Activated naive CD4-positive, alpha-beta T cell treated with anti-CD3 and anti-CD28 coated beads, Interleukin-2, amount 50 U/mL, for 16 hours (primary cell): ENCODE measurements around the gene F10.
"Not testable (repeated sequence)": the region's sequence is repeated elsewhere in the genome, so short reads cannot be mapped to it uniquely, and the experiment has no call there.

Experiments
- DNase-seq: peaks from one replicate; pipeline ENCODE4 v3.0.0-alpha.2; 2020

The F10 gene

GRCh38 chr13:113155982-113156655, 33.5 kb downstream of the F10 start:
- no peak for DNase-seq

- DNase-seq: no peak
Measured at GRCh38 chr13:113157206-113157928, 34.8 kb downstream of the F10 start.

- DNase-seq: no peak
Measured at GRCh38 chr13:113157929-113158747, 35.5 kb downstream of the F10 start, which contains the start of gene PROZ. TSS of gene PROZ (plus strand) at chr13:113158648. CDS start at chr13:113158661, 13 bp downstream.

DNA sequence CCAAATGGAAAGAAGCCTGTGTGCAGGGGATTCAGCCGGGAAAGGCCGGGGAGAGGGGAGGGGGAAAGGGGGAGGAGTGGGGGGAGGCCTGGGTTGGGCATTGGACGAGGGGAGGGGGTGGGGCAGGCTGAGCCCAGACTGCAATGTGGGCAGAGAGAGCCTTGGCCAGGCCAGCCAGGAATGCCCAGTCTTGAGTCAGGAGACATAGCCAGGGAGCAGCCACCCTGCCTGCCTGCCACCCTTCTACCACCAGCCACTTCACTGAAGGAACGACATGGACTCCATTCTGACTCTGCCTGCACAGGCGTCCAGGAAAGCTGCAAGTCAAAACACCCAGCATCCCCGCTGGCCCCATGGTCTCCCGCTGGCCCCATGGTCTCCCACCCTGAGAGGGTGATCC, 36.3 kb downstream of the F10 start:
- no peak for DNase-seq

DNA sequence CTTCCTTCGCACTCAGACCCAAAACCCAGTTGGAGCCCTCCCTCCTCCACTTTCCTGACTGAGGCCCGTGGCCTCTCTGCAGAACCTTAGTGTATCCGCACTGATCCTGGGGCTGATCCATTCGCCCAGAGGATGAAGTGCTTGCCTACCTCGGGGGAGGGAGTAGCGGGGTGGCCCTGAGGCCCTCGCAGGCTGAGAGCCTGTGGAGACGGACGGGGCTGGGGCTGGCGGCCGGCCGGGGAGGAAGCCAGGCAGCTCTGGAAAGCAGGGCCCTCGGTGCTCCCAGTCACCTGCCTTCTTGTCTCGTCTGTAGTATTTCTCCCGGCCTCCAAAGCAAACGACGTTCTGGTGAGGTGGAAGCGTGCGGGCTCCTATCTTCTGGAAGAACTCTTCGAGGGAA, 37.1 kb downstream of the F10 start:
- DNase-seq: no peak

DNA sequence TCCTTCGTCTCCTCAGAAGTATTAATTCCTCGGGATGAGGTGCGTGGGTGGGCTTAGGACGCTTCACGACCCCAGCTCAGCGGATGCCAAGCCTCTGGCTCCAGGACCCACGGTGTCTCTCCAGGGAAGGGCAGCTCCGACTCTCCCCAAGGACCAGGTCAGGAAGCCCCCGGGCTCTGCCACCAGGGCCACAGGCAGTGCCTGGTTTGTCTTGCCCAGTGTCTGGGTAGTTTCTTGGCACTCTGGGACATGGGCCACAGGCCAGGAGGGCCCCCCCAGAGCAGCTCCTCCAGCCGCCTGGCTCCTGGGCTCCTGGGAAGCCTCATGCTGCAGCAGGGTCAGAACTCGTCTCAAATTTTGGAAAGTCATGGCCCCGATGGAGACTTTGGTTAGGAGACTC, 38.4 kb downstream of the F10 start:
- no peak for DNase-seq

- no peak for DNase-seq
Measured at GRCh38 chr13:113161433-113161832, 38.8 kb downstream of the F10 start.

DNA sequence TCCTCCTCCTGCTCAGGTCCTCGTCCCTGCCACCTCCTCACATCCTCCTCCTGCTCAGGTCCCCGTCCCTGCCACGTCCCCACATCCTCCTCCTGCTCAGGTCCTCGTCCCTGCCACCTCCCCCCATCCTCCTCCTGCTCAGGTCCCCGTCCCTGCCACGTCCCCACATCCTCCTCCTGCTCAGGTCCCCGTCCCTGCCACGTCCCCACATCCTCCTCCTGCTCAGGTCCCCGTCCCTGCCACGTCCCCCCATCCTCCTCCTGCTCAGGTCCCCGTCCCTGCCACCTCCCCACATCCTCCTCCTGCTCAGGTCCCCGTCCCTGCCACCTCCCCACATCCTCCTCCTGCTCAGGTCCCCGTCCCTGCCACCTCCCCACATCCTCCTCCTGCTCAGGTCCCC, 39.4 kb downstream of the F10 start:
- not testable (repeated sequence) for DNase-seq

- no peak for DNase-seq
Measured at GRCh38 chr13:113162783-113163685, 40.4 kb downstream of the F10 start.

GRCh38 chr13:113164492-113164891, 41.9 kb downstream of the F10 start:
- DNase-seq: no peak

- DNase-seq: no peak
Measured at GRCh38 chr13:113166266-113166665, 43.7 kb downstream of the F10 start.

- no peak for DNase-seq
Measured at GRCh38 chr13:113166681-113167080, 44.1 kb downstream of the F10 start.

DNA sequence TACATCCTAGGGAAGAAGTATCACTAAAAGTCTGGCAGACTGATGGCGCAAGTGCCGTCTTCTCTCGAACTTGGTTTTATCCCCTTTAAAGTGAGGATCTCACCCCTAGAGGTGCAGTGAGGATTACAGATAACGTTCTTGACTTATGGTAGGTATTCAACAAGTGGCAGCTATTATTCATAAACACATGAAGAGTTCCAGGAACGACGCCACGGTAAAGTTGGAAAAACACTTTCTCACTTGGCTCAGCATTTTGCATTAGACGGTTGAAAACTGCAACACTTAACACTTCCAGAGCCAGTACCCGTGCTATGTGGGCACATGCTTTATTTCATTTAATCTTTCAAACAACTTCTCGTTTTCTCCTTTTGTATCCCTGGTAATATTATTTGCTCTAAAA, 44.6 kb downstream of the F10 start:
- DNase-seq: no peak

- DNase-seq: no peak
Measured at GRCh38 chr13:113167575-113167974, 45.0 kb downstream of the F10 start.

GRCh38 chr13:113168211-113168610, 45.6 kb downstream of the F10 start:
- no peak for DNase-seq

- DNase-seq: no peak
Measured at GRCh38 chr13:113169277-113170272, 47.0 kb downstream of the F10 start.

GRCh38 chr13:113170511-113170910, 47.9 kb downstream of the F10 start:
- DNase-seq: no peak

GRCh38 chr13:113171250-113172125, 48.9 kb downstream of the F10 start:
- DNase-seq: no peak

DNA sequence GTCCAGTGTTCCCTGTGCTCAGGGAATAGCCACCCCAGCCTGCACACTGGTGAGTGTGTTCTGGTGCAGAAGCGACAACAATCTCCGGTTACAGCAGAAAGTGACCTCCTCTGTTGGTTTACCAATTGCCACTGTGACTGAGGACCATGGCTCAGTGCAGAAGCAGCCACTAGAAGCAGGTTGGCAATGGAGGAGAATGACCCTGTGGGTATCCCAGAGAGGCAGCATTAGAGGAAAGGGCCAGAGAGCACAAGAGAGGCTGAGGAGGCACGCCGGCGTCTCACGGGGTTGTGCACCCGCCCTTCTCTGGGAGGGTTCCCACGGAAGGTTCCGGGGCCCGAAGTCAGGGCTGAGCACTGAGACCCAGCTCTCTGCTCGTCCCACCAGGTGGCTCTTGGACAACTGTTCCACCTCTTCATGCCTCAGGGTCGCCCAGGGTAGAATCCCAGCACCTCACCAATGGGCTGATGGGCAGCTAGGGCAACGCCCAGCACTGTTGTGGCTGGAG, 49.9 kb downstream of the F10 start:
- no peak for DNase-seq

- DNase-seq: no peak
Measured at GRCh38 chr13:113176280-113176679, 53.7 kb downstream of the F10 start.
